ENCODE data around the gene CORO7.
A peak's percentile ranks its signal among the peaks of the same experiment; 100 is the strongest.

The CORO7 gene

GRCh38 chr16:4426021-4426684 is 9.8 kb upstream of the CORO7 start:
- no peak for DNase-seq

- DNase-seq, result peak; percentile 94
Measured at GRCh38 chr16:4425378-4426020, 9.1 kb upstream of the CORO7 start, which contains the start of gene DNAJA3. Gene DNAJA3 (plus strand): TSS chr16:4425868. CDS start chr16:4425882, 14 bp downstream.

- DNase-seq, result no peak
Measured at GRCh38 chr16:4420505-4421105, 4.2 kb upstream of the CORO7 start.

GRCh38 chr16:4419402-4419959 is 3.1 kb upstream of the CORO7 start:
- DNase-seq, result no peak

GRCh38 chr16:4415538-4416199 is 727 bp downstream of the CORO7 start:
- DNase-seq, result peak; percentile 33

- no peak for DNase-seq
Measured at GRCh38 chr16:4414187-4414917, 2.0 kb downstream of the CORO7 start.

- DNase-seq, result no peak
Measured at GRCh38 chr16:4412854-4413253, 3.5 kb downstream of the CORO7 start.

- no peak for DNase-seq
Measured at GRCh38 chr16:4412159-4412558, 4.2 kb downstream of the CORO7 start.

GRCh38 chr16:4411684-4412083 is 4.7 kb downstream of the CORO7 start:
- no peak for DNase-seq

- DNase-seq, result peak; percentile 73
Measured at GRCh38 chr16:4410335-4411075, 5.9 kb downstream of the CORO7 start.

- DNase-seq, result peak; percentile 62
Measured at GRCh38 chr16:4409081-4409932, 7.1 kb downstream of the CORO7 start.

- DNase-seq, result no peak
Measured at GRCh38 chr16:4408323-4408690, 8.1 kb downstream of the CORO7 start.

- no peak for DNase-seq
Measured at GRCh38 chr16:4407543-4408322, 8.7 kb downstream of the CORO7 start.

GRCh38 chr16:4404967-4405696 is 11.3 kb downstream of the CORO7 start:
- no peak for DNase-seq

GRCh38 chr16:4404247-4404966 is 12.0 kb downstream of the CORO7 start:
- DNase-seq, result peak; percentile 21

- DNase-seq, result no peak
Measured at GRCh38 chr16:4403133-4403949, 13.1 kb downstream of the CORO7 start.

- peak; percentile 59 for DNase-seq
Measured at GRCh38 chr16:4402439-4403132, 13.8 kb downstream of the CORO7 start.

All from NCI-H345 (cell line).